Activated CD8-positive, alpha-beta T cell treated with anti-CD3 and anti-CD28 coated beads for 36 hours (primary cell): ENCODE results near the gene CLIC3. TPM values are rescaled to one million over a fixed set of nuclear protein-coding genes. Genes with fewer than 3 reads are reported as not detected.

Experiments used
- ATAC-seq: fragments of 200-7000 bp; cut with Tn5 transposase; one replicate; pipeline ENCODE4 v1.10.0; 2021; ENCODE audit warnings: mild to moderate bottlenecking, moderate library complexity
- CTCF ChIA-PET: fragments of 350-600 bp; sonication (Branson Sonifier 250); formaldehyde crosslinking; loops from one replicate; lab custom pipeline; 2021; ENCODE audit warnings: antibody characterized with exemption; lab: Charles Lee
- POLR2A ChIA-PET: fragments of 350-600 bp; sonication (Branson Sonifier 250); formaldehyde crosslinking; loops from one replicate; lab custom pipeline; 2021; ENCODE audit warnings: antibody characterized with exemption; lab: Charles Lee
- DNase-seq: peaks from one replicate; pipeline ENCODE4 v3.0.0-alpha.2; 2020
- H3K27ac Mint-ChIP-seq: one replicate; pipeline ENCODE4 v1.8.0; 2021; ENCODE audit warnings: mild to moderate bottlenecking, mixed read lengths
- H3K27me3 Mint-ChIP-seq: one replicate; pipeline ENCODE4 v1.8.0; 2021; ENCODE audit warnings: mixed read lengths
- H3K36me3 Mint-ChIP-seq: one replicate; pipeline ENCODE4 v1.8.0; 2021; ENCODE audit warnings: low read depth, mixed read lengths
- H3K4me1 Mint-ChIP-seq: one replicate; pipeline ENCODE4 v1.8.0; 2021; ENCODE audit warnings: low read depth, mixed read lengths
- H3K4me3 Mint-ChIP-seq: one replicate; pipeline ENCODE4 v1.8.0; 2021; ENCODE audit warnings: mild to moderate bottlenecking, moderate library complexity, mixed read lengths
- H3K9me3 Mint-ChIP-seq: one replicate; pipeline ENCODE4 v1.8.0; 2021; ENCODE audit warnings: mixed read lengths
- intact Hi-C: fragments of 100-400 bp; cut with micrococcal nuclease; formaldehyde crosslinking; loops from one replicate; pipeline ENCODE4 v1.10.0; 2022
- total RNA-seq, 2 experiments: library from RNA; stranded (reverse); gene quantifications; one replicate each; pipeline ENCODE4 v1.2.3, GENCODE V29; 2021
- TF ChIP-seq, protein P1 (sequence below): fragments of 200-600 bp; IDR thresholded peaks from one replicate; pipeline ENCODE4 v1.8.0; 2022; ENCODE audit warnings: antibody characterized with exemption, mild to moderate bottlenecking

Gene CLIC3
- total RNA-seq, 2 experiments from 2014 or later = not detected

GRCh38 chr9:136949239-136949816 is 47.0 kb downstream of the CLIC3 start:
- no peaks in the 10 kb centered on the region for H3K27me3 Mint-ChIP-seq
- no peaks in the 10 kb centered on the region for H3K36me3 Mint-ChIP-seq
- TF ChIP-seq, protein P1, sequence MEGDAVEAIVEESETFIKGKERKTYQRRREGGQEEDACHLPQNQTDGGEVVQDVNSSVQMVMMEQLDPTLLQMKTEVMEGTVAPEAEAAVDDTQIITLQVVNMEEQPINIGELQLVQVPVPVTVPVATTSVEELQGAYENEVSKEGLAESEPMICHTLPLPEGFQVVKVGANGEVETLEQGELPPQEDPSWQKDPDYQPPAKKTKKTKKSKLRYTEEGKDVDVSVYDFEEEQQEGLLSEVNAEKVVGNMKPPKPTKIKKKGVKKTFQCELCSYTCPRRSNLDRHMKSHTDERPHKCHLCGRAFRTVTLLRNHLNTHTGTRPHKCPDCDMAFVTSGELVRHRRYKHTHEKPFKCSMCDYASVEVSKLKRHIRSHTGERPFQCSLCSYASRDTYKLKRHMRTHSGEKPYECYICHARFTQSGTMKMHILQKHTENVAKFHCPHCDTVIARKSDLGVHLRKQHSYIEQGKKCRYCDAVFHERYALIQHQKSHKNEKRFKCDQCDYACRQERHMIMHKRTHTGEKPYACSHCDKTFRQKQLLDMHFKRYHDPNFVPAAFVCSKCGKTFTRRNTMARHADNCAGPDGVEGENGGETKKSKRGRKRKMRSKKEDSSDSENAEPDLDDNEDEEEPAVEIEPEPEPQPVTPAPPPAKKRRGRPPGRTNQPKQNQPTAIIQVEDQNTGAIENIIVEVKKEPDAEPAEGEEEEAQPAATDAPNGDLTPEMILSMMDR = no peak
- intact Hi-C loops = no loop called here
- H3K27ac Mint-ChIP-seq = peak overlapping the region; percentile 83
- DNase-seq (no peak), ATAC-seq (no peak)
- CTCF ChIA-PET = interaction anchor here (0.6 to 3.5 kb wide), 2 partner anchors 14 to 80 kb away, joined by 3 to 23 read pairs; partner anchors contain the start of gene ABCA2
- H3K9me3 Mint-ChIP-seq = no peaks in the 10 kb centered on the region
- peak overlapping the region; percentile 82 for H3K4me3 Mint-ChIP-seq
- peaks cover 10% of the 10 kb centered on the region for H3K4me1 Mint-ChIP-seq
- POLR2A ChIA-PET = interaction anchor here (1.5 to 1.8 kb wide), 2 partner anchors 43 to 53 kb away, joined by 3 read pairs; partner anchors contain the start of gene PAXX

- peak; percentile 50 for DNase-seq
- TF ChIP-seq, protein P1 = peak; percentile 48
- intact Hi-C loops = no loop called here
These were observed 48.3 kb downstream of the CLIC3 start for GRCh38 chr9:136947955-136948510.

GRCh38 chr9:136947028-136947891 is 49.1 kb downstream of the CLIC3 start:
- Mint-ChIP-seq H3K27ac (no peak overlapping the region), H3K36me3 (peaks cover 8% of the 10 kb centered on the region), H3K9me3 (no peaks in the 10 kb centered on the region), H3K4me3 (no peak overlapping the region), H3K27me3 (no peaks in the 10 kb centered on the region), H3K4me1 (peaks cover 15% of the 10 kb centered on the region)
- ChIA-PET POLR2A (interaction anchor here (1.8 to 2.2 kb wide), 3 partner anchors 14 to 88 kb away, joined by 3 to 8 read pairs (median 7); no protein-coding TSS in a partner anchor), CTCF (interaction anchor here (0.8 to 5.3 kb wide), 24 partner anchors 12 to 160 kb away, joined by 3 to 82 read pairs (median 4); partner anchors contain the start of genes ABCA2, AJM1, CLIC3 and PAXX)
- ATAC-seq = no peak
- TF ChIP-seq, protein P1 = no peak
- no peak for DNase-seq
- intact Hi-C loops = no loop called here

More at GRCh38 chr9:136947955-136948510, 48.3 kb downstream of the CLIC3 start:
- ChIA-PET CTCF (interaction anchor here (0.6 to 5.3 kb wide), 27 partner anchors 12 to 288 kb away, joined by 3 to 82 read pairs (median 3); partner anchors contain the start of genes ABCA2, CLIC3, PAXX and SAPCD2), POLR2A (interaction anchor here (0.9 to 2.2 kb wide), 4 partner anchors 10 to 87 kb away, joined by 3 to 8 read pairs (median 5); no protein-coding TSS in a partner anchor)
- Mint-ChIP-seq H3K27ac (no peak overlapping the region), H3K36me3 (peaks cover 3% of the 10 kb centered on the region), H3K4me1 (peaks cover 14% of the 10 kb centered on the region), H3K27me3 (no peaks in the 10 kb centered on the region), H3K4me3 (peak overlapping the region; percentile 35), H3K9me3 (no peaks in the 10 kb centered on the region)
- no peak for ATAC-seq

DNA sequence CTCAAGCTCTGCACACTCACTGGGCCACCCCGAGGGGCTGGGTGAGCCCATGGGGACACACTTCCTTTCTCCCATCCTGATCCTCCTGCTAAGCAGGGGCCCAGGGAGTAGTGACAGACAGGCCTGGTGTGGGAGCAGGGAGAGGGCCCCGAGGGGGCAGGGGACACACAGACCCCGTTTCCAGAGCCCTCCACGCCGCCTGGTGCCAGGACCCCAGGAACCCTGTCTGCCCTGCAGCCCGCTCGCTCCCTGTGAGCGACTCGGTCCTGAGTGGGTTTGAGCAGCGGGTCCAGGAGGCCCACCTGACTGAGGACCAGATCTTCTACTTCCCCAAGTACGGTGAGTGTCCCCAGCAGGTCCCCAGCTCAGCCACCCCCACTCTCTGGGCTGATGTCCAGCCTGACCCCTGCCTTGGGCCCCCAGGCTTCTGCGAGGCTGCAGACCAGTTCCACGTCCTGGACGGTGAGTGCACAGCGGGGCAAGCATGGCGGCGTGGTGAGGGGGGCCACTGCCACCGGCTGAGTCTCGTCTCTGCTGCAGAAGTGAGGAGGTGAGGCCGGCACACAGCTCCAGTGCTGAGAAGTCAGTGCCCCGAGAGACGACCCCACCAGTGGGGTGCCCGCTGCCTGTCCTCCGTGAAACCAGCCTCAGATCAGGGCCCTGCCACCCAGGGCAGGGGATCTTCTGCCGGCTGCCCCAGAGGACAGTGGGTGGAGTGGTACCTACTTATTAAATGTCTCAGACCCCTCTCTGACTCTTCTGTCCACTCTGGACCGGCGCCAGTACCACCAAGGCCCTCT is 49.9 kb downstream of the CLIC3 start:
- DNase-seq (no peak), ATAC-seq (no peak)
- H3K4me3 Mint-ChIP-seq = no peak overlapping the region
- H3K4me1 Mint-ChIP-seq = peaks cover 15% of the 10 kb centered on the region
- ChIA-PET CTCF (interaction anchor here (0.8 to 5.3 kb wide), 5 partner anchors 25 to 159 kb away, joined by 3 to 82 read pairs (median 10); partner anchors contain the start of genes ABCA2 and AJM1), POLR2A (interaction anchor here (1.9 to 2.2 kb wide), 2 partner anchors 15 to 89 kb away, joined by 7 to 8 read pairs; no protein-coding TSS in a partner anchor)
- intact Hi-C loops = no loop called here
- H3K9me3 Mint-ChIP-seq = no peaks in the 10 kb centered on the region
- H3K36me3 Mint-ChIP-seq = peaks cover 13% of the 10 kb centered on the region
- H3K27me3 Mint-ChIP-seq = no peaks in the 10 kb centered on the region
- TF ChIP-seq, protein P1 = no peak
- no peak overlapping the region for H3K27ac Mint-ChIP-seq
